ENCODE measurements around the gene EFR3B.
"Not testable (repeated sequence)": the region's sequence is repeated elsewhere in the genome, so short reads cannot be mapped to it uniquely, and the experiment has no call there.

Gene EFR3B

GRCh38 chr2:25105336-25106085 lies 63.6 kb downstream of the EFR3B start:
- DNase-seq, result peak; percentile 66

GRCh38 chr2:25109822-25110221 lies 67.9 kb downstream of the EFR3B start:
- no peak for DNase-seq

- DNase-seq, result no peak
Measured at GRCh38 chr2:25112113-25112512, 70.2 kb downstream of the EFR3B start.

GRCh38 chr2:25115249-25115883 lies 73.5 kb downstream of the EFR3B start:
- no peak for DNase-seq

GRCh38 chr2:25115902-25116301 lies 74.0 kb downstream of the EFR3B start:
- peak; percentile 58 for DNase-seq

GRCh38 chr2:25116956-25117355 lies 75.1 kb downstream of the EFR3B start:
- DNase-seq, result no peak

GRCh38 chr2:25119263-25119662 lies 77.4 kb downstream of the EFR3B start:
- DNase-seq, result no peak

- no peak for DNase-seq
Measured at GRCh38 chr2:25122367-25122766, 80.5 kb downstream of the EFR3B start.

- DNase-seq, result no peak
Measured at GRCh38 chr2:25123682-25124081, 81.8 kb downstream of the EFR3B start.

- DNase-seq, result no peak
Measured at GRCh38 chr2:25125189-25125588, 83.3 kb downstream of the EFR3B start.

- DNase-seq, result no peak
Measured at GRCh38 chr2:25125976-25126375, 84.1 kb downstream of the EFR3B start.

- not testable (repeated sequence) for DNase-seq
Measured at GRCh38 chr2:25127071-25127470, 85.2 kb downstream of the EFR3B start.

- DNase-seq, result no peak
Measured at GRCh38 chr2:25127646-25128045, 85.8 kb downstream of the EFR3B start.

GRCh38 chr2:25129901-25130520 lies 88.1 kb downstream of the EFR3B start:
- DNase-seq, result no peak

GRCh38 chr2:25131253-25131566 lies 89.3 kb downstream of the EFR3B start:
- DNase-seq, result no peak

- DNase-seq, result no peak
Measured at GRCh38 chr2:25131567-25132298, 89.9 kb downstream of the EFR3B start.

GRCh38 chr2:25132299-25132635 lies 90.4 kb downstream of the EFR3B start:
- no peak for DNase-seq

GRCh38 chr2:25132693-25133092 lies 90.8 kb downstream of the EFR3B start:
- DNase-seq, result no peak

- not testable (repeated sequence) for DNase-seq
Measured at GRCh38 chr2:25140535-25140934, 98.7 kb downstream of the EFR3B start.

- no peak for DNase-seq
Measured at GRCh38 chr2:25141120-25141519, 99.2 kb downstream of the EFR3B start.

GRCh38 chr2:25145803-25146202 lies 103.9 kb downstream of the EFR3B start:
- no peak for DNase-seq

GRCh38 chr2:25146896-25147295 lies 105.0 kb downstream of the EFR3B start:
- DNase-seq, result no peak

- no peak for DNase-seq
Measured at GRCh38 chr2:25149646-25150045, 107.8 kb downstream of the EFR3B start.

GRCh38 chr2:25150993-25151392 lies 109.1 kb downstream of the EFR3B start:
- not testable (repeated sequence) for DNase-seq

Data from fibroblast of skin of scalp (primary cell).